Measurements from ENCODE around the gene CEBPG.

CEBPG gene

DNA sequence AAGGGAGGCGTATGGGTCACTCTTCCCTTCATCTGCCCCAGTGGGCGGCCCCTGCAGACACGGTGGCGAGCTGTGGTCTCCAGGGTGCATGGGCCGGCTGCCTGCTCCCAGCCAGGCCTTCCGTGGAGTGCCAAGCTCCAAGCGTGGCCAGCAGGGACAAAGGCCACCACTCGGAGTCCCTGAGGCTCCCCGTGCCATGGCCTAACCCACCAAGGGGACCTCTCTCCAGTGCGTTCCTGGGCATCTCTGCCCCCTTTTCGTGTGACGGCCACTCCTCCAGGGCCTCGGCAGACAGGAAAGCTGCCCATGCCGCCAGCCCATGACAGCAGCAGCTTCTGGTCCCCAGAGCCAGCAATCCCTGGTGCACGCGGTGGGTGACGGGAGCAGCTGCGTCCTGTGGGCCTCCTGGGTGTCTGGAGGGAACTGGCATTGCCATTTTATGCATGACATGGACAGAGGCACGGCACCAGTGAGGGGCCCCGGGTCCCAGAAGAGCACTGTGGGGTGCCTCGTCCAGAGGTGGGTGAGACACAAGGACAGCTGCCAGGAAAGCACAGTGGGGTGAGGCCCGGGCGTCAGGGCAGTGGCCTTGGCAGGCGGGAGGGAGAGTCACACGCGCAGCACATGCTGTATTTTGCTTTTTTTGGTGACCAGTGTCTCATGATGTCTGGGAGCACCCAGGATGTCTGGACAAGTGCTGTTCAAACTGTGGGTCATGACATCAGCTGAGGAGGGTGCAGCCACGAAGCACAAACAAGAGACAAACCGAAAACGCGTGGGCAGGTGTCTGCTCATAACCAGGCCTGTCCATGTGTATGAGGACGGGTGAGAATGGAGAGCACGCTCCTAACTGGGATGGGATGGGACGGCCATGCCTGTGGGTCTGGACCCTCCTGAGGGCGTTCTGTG is 32.3 kb downstream of the CEBPG start:
- TF ChIP-seq, protein P1, sequence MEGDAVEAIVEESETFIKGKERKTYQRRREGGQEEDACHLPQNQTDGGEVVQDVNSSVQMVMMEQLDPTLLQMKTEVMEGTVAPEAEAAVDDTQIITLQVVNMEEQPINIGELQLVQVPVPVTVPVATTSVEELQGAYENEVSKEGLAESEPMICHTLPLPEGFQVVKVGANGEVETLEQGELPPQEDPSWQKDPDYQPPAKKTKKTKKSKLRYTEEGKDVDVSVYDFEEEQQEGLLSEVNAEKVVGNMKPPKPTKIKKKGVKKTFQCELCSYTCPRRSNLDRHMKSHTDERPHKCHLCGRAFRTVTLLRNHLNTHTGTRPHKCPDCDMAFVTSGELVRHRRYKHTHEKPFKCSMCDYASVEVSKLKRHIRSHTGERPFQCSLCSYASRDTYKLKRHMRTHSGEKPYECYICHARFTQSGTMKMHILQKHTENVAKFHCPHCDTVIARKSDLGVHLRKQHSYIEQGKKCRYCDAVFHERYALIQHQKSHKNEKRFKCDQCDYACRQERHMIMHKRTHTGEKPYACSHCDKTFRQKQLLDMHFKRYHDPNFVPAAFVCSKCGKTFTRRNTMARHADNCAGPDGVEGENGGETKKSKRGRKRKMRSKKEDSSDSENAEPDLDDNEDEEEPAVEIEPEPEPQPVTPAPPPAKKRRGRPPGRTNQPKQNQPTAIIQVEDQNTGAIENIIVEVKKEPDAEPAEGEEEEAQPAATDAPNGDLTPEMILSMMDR (IDR thresholded peaks at IDR 0.05; ENCODE audit: borderline replicate concordance, insufficient read depth, low read depth, low read length): no peak
- H3K4me3 ChIP-seq (ENCODE audit: low read depth, low read length): no peak overlapping the region

DNA sequence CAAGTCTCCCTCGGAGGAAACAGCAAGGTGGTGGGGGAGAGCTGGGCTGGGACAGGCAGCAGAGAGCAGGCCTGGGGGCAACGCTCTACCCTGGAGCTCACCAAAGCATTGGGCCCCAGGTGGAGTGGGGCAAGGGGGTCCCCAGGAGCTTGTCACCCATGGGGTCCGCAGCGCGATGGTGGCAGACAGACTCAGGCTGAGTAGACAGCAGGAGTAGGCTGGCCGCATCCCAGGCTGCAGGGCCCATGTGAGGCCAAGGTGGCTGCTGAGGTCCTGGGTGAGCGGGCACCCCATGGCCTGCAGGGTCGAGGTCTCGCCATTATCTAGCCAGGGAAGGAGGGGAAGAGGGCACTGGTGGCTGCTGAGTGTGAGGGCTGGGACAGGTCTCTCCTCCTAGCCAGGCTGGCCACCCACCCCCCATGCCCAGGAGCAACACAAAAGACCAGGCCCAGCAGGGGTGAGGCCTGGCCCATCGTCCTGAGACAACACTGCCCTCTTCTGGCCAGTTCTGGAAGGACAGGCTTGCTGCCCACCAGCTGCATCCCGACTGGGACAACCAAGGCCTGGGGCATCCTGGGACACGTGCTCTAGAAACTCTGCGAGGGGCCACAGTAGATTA is 33.1 kb downstream of the CEBPG start:
- TF ChIP-seq, protein P1 (IDR thresholded peaks at IDR 0.05; ENCODE audit: borderline replicate concordance, insufficient read depth, low read depth, low read length): peak; percentile 92
- no peak overlapping the region for H3K4me3 ChIP-seq (ENCODE audit: low read depth, low read length)

DNA sequence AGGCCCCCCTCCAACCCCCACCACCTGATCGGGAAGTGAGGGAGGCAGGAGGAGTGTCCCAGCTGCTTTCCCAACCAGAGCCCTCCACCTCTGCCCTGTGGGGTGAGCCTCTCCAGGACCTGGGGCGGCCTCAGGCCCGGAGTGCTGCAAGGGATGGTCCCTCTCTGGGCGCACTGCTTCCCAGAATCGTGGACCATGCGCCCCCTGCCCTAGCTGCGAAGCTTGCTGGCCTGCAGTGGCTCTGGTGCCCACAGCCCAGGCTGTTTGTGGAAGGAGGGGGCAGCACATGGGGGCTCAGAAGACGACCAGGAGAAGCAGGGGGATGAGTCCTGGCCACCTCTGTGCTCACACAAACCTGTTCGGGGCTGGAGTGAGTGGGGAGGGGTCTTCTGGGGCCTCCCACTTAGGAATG is 33.6 kb downstream of the CEBPG start:
- no peak overlapping the region for H3K4me3 ChIP-seq (ENCODE audit: low read depth, low read length)
- TF ChIP-seq, protein P1 (IDR thresholded peaks at IDR 0.05; ENCODE audit: borderline replicate concordance, insufficient read depth, low read depth, low read length): no peak

DNA sequence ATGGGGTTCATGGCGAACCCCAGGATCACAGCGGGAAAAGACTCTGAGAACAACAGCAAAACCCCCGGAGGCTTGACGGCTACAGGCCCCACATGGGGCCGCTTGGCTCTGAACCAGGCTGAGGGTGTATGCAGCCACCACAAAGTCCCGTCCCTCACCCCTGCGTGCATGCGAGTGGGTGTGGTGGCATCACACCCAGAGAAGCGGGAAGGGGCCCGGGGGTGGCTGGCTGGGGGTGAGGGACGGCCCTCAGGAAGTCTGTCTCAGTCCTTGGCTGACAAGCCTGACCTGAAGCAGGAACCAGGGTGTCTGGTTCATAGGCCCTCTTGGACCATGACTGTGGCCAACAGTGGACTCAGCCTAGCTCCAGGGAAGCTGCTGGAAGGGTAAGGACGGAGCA is 34.2 kb downstream of the CEBPG start:
- no peak overlapping the region for H3K4me3 ChIP-seq (ENCODE audit: low read depth, low read length)
- TF ChIP-seq, protein P1 (IDR thresholded peaks at IDR 0.05; ENCODE audit: borderline replicate concordance, insufficient read depth, low read depth, low read length): no peak

DNA sequence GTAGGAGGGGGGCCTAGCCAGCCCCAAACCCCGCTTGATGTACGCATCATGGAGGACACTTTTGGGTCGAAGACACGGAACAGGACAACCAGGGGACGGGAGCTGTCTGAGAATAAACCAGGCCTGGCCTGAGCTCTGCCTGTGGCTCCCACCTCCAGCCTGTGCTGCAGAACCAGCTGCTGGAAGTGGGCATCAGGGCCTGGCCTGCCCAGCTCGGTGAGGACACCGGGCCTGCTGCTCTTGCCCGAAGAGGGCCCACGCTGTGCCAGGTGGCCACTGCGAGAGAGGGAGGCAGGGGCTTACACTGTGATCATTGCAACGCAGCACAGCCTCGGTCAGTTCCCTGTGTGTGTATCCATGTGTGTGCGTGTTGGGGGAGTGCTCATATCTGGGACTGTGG is 34.6 kb downstream of the CEBPG start:
- TF ChIP-seq, protein P1 (IDR thresholded peaks at IDR 0.05; ENCODE audit: borderline replicate concordance, insufficient read depth, low read depth, low read length): no peak
- H3K4me3 ChIP-seq (ENCODE audit: low read depth, low read length): no peak overlapping the region

DNA sequence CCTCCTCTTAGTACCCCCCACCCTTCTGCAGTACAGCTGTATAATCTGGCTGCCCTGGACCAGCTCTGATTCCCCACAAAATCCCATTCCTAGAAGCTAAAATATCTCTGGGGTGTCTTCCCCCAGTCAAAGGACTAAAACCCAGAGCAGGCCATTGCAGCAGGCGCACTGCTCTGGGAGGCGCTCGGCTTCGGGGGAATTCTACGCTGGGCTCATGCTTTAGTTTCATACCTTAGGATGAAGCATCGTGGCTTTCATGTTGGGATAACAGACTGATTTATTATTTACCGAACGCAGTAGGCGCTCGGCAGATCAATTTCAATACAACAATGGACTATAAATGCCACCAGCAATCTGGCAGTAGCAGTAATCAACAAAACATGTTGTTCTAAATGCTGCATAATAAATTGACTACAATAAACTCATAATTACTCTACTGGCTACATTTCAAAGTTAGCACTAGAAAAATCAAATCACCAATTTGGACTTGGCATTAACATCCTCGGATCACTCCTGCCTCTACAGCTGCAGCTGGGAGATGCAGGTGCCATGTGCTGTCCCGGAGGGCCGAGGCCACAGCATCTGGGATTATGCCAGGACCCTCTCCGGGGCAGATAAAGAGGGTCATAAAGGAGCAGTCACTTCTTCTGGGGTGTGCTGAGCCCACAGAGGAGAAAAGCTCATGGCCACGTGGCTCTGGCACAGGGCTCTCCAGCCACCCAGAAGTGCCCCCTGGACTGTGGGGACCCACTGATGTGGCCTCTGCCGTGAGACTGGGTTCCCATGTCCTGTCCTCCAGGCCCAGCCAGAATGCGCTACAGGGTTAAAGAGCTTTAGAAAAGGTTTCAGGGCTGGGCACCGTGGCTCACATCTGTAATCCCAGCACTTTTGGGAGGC is 35.3 kb downstream of the CEBPG start:
- no peak overlapping the region for H3K4me3 ChIP-seq (ENCODE audit: low read depth, low read length)
- TF ChIP-seq, protein P1 (IDR thresholded peaks at IDR 0.05; ENCODE audit: borderline replicate concordance, insufficient read depth, low read depth, low read length): no peak
